MM.1S (cell line): ENCODE results near the gene FGFR4.
"Not testable (repeated sequence)": the region's sequence is repeated elsewhere in the genome, so short reads cannot be mapped to it uniquely, and the experiment has no call there.

ENCODE experiments used
- DNase-seq: peaks from one replicate; pipeline ENCODE4 v3.0.0-alpha.2; 2015
- H2AFZ ChIP-seq: fragments of 300-600 bp; sonication (generic); 2 replicates; pipeline ENCODE4 v1.6.0; 2016; ENCODE audit warnings: antibody characterized with exemption, low read length
- H3F3A ChIP-seq: fragments of 300-600 bp; sonication (generic); 2 replicates; pipeline ENCODE4 v1.6.1; 2016; ENCODE audit warnings: mild to moderate bottlenecking, antibody characterized with exemption, low read length, moderate library complexity, mixed read lengths; ENCODE audit not compliant: insufficient read depth
- H3K27ac ChIP-seq: fragments of 300-600 bp; sonication (generic); 2 replicates; pipeline ENCODE4 v1.5.1; 2016; ENCODE audit warnings: mild to moderate bottlenecking, low read length
- H3K27me3 ChIP-seq: fragments of 300-600 bp; sonication (generic); replicated peaks from 2 replicates; pipeline ENCODE4 v1.6.0; 2016; ENCODE audit warnings: low read length; ENCODE audit not compliant: insufficient read depth
- H3K36me3 ChIP-seq: fragments of 300-600 bp; sonication (generic); replicated peaks from 2 replicates; pipeline ENCODE4 v1.6.1; 2016; ENCODE audit warnings: mild to moderate bottlenecking, low read length, mixed read lengths; ENCODE audit not compliant: insufficient read depth
- H3K4me1 ChIP-seq: fragments of 300-600 bp; sonication (generic); 2 replicates; pipeline ENCODE4 v1.6.1; 2016; ENCODE audit warnings: low read length, mixed read lengths
- H3K4me2 ChIP-seq: fragments of 300-600 bp; sonication (generic); 2 replicates; pipeline ENCODE4 v1.6.0; 2016; ENCODE audit warnings: low read depth, low read length
- H3K4me3 ChIP-seq: fragments of 300-600 bp; sonication (generic); 2 replicates; pipeline ENCODE4 v1.5.1; 2016; ENCODE audit warnings: low read length, mixed read lengths
- H3K79me2 ChIP-seq: fragments of 300-600 bp; sonication (generic); 2 replicates; pipeline ENCODE4 v1.6.1; 2016; ENCODE audit warnings: mixed run types, low read length, mixed read lengths
- H3K9ac ChIP-seq: fragments of 300-600 bp; sonication (generic); 2 replicates; pipeline ENCODE4 v1.6.1; 2016; ENCODE audit warnings: low read length, mixed read lengths
- H3K9me2 ChIP-seq: fragments of 300-600 bp; sonication (generic); replicated peaks from 2 replicates; pipeline ENCODE4 v1.6.1; 2016; ENCODE audit warnings: mild to moderate bottlenecking, low read length, mixed read lengths; ENCODE audit not compliant: insufficient read depth
- H3K9me3 ChIP-seq: fragments of 300-600 bp; sonication (generic); replicated peaks from 2 replicates; pipeline ENCODE4 v1.6.1; 2016; ENCODE audit warnings: mild to moderate bottlenecking, low read length, mixed read lengths; ENCODE audit not compliant: insufficient read depth
- H4K20me1 ChIP-seq: fragments of 300-600 bp; sonication (generic); 2 replicates; pipeline ENCODE4 v1.6.1; 2016; ENCODE audit warnings: mild to moderate bottlenecking, low read length, moderate library complexity, mixed read lengths; ENCODE audit not compliant: insufficient read depth
- EZH2 ChIP-seq: fragments of 300-600 bp; sonication (generic); optimal IDR thresholded peaks from 2 replicates; pipeline ENCODE3; 2017; ENCODE audit warnings: low read depth, mild to moderate bottlenecking, antibody characterized with exemption, low read length, mixed read lengths
- EZH2phosphoT487 ChIP-seq: fragments of 300-600 bp; sonication (generic); IDR thresholded peaks from 2 replicates; pipeline ENCODE4 v1.6.1; 2018; ENCODE audit warnings: antibody characterized with exemption, low read length
- TF ChIP-seq, protein P1 (sequence below): fragments of 300-600 bp; sonication (generic); IDR thresholded peaks from 2 replicates; pipeline ENCODE4 v1.5.1; 2016; ENCODE audit warnings: antibody characterized with exemption, low read length, mixed read lengths

FGFR4 gene

DNA sequence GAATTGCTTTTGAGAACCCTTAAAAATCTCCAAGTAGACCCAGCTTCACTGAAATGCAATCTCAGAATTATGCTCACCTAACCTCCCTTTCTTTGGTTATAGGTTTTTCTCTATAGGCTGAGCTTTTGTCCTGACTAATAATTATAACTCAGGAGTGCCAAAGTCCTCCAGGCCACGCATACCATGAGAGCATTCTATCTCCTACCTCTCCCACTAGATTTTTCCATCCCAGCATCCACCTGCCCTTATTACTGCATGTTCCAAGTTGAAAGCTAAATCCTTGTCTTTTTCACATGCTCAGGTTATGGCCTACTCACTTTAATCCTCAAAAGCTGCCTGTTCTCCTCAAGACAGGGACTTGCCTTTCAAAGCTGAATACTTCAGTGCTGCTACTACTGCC is 42.1 kb upstream of the FGFR4 start:
- H3K9ac ChIP-seq = no peak overlapping the region
- TF ChIP-seq, protein P1, sequence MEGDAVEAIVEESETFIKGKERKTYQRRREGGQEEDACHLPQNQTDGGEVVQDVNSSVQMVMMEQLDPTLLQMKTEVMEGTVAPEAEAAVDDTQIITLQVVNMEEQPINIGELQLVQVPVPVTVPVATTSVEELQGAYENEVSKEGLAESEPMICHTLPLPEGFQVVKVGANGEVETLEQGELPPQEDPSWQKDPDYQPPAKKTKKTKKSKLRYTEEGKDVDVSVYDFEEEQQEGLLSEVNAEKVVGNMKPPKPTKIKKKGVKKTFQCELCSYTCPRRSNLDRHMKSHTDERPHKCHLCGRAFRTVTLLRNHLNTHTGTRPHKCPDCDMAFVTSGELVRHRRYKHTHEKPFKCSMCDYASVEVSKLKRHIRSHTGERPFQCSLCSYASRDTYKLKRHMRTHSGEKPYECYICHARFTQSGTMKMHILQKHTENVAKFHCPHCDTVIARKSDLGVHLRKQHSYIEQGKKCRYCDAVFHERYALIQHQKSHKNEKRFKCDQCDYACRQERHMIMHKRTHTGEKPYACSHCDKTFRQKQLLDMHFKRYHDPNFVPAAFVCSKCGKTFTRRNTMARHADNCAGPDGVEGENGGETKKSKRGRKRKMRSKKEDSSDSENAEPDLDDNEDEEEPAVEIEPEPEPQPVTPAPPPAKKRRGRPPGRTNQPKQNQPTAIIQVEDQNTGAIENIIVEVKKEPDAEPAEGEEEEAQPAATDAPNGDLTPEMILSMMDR = no peak
- TF ChIP-seq EZH2 = no peak
- no peaks in the 10 kb centered on the region for H3K36me3 ChIP-seq
- no peaks in the 10 kb centered on the region for H3K79me2 ChIP-seq
- H3K9me2 ChIP-seq = no peaks in the 10 kb centered on the region
- H3K27me3 ChIP-seq = no peaks in the 10 kb centered on the region
- H4K20me1 ChIP-seq = no peaks in the 10 kb centered on the region
- no peak for DNase-seq
- 0 out of 2 replicates have a peak, but pooled peaks cover 2% of the 10 kb centered on the region for H3F3A ChIP-seq
- H3K4me2 ChIP-seq = no peak overlapping the region
- no peak overlapping the region for H2AFZ ChIP-seq
- no peaks in the 10 kb centered on the region for H3K4me1 ChIP-seq
- H3K4me3 ChIP-seq = no peak overlapping the region
- H3K27ac ChIP-seq = no peak overlapping the region
- no peaks in the 10 kb centered on the region for H3K9me3 ChIP-seq

DNA sequence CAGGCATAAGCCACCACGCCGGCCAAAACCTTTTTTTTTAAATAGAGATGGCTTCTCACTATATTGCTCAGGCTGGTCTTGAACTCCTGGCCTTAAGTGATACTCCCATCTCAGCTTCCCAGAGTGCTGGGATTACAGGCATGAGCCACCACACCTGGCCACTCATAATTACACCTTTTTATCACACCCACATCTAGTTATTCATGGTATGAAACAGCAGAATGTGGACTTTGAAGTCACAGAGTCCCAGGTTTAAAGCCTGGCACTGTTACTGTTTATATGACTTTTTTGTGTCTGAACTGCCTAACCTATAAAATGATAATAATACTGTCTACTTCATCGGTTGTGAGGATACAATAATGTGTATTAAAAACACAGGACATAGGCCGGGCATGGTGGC is 41.1 kb upstream of the FGFR4 start:
- H3K79me2 ChIP-seq = no peaks in the 10 kb centered on the region
- H3K27ac ChIP-seq = no peak overlapping the region
- no peaks in the 10 kb centered on the region for H3K36me3 ChIP-seq
- H3F3A ChIP-seq = 0 out of 2 replicates have a peak, but pooled peaks cover 2% of the 10 kb centered on the region
- no peak overlapping the region for H3K4me3 ChIP-seq
- H3K4me1 ChIP-seq = no peaks in the 10 kb centered on the region
- H3K9me2 ChIP-seq = no peaks in the 10 kb centered on the region
- no peak overlapping the region for H3K4me2 ChIP-seq
- TF ChIP-seq EZH2 (no peak), EZH2phosphoT487 (no peak)
- TF ChIP-seq, protein P1 = no peak
- H3K9ac ChIP-seq = no peak overlapping the region
- DNase-seq = no peak
- H3K27me3 ChIP-seq = no peaks in the 10 kb centered on the region
- H4K20me1 ChIP-seq = no peaks in the 10 kb centered on the region
- no peak overlapping the region for H2AFZ ChIP-seq
- H3K9me3 ChIP-seq = no peaks in the 10 kb centered on the region

GRCh38 chr5:177048531-177048930 is 38.2 kb upstream of the FGFR4 start:
- not testable (repeated sequence) for H3K79me2 ChIP-seq, H2AFZ ChIP-seq, H4K20me1 ChIP-seq, H3F3A ChIP-seq, H3K4me1 ChIP-seq, H3K4me3 ChIP-seq, DNase-seq, H3K36me3 ChIP-seq, H3K9ac ChIP-seq, H3K9me3 ChIP-seq, H3K27me3 ChIP-seq, H3K4me2 ChIP-seq, H3K27ac ChIP-seq, H3K9me2 ChIP-seq

DNA sequence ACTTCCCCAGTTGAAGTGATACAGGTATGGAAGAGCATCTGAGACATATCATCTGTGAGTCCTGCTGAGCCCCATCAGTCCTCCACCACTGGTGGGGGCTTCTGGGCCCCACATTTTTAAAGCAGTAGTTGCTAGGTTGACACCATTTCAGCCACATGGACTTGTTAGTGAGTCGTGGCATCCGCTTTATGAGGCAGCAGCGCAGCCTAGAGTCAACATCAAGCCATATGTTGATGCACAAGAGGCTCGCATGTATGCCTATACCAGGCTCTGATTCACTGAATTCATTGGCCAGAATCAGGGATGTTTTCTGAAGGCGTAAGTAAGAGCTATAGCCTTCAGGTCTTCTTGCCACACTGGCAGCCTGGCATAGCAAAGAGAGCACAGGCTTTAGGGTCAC is 37.4 kb upstream of the FGFR4 start:
- no peaks in the 10 kb centered on the region for H3F3A ChIP-seq
- TF ChIP-seq EZH2phosphoT487 = no peak
- TF ChIP-seq, protein P1 = no peak
- no peak for TF ChIP-seq EZH2
- no peak for DNase-seq
- H3K9ac ChIP-seq = no peak overlapping the region
- no peak overlapping the region for H3K4me3 ChIP-seq
- H3K9me3 ChIP-seq = no peaks in the 10 kb centered on the region
- no peak overlapping the region for H3K4me2 ChIP-seq
- no peaks in the 10 kb centered on the region for H3K4me1 ChIP-seq
- no peak overlapping the region for H3K27ac ChIP-seq
- no peak overlapping the region for H2AFZ ChIP-seq
- H3K9me2 ChIP-seq = no peaks in the 10 kb centered on the region
- no peaks in the 10 kb centered on the region for H4K20me1 ChIP-seq
- no peaks in the 10 kb centered on the region for H3K36me3 ChIP-seq
- no peaks in the 10 kb centered on the region for H3K27me3 ChIP-seq
- no peaks in the 10 kb centered on the region for H3K79me2 ChIP-seq
